Measurements from ENCODE around the gene IKZF3. TPM values are rescaled to one million over a fixed set of nuclear protein-coding genes. Genes with fewer than 3 reads are reported as not detected.
"Not testable (repeated sequence)": the region's sequence is repeated elsewhere in the genome, so short reads cannot be mapped to it uniquely, and the experiment has no call there.

The IKZF3 gene
- polyA plus RNA-seq, 2 donors: 0.52 to 0.84 TPM

GRCh38 chr17:39719563-39720355, 144.4 kb downstream of the IKZF3 start:
- WGBS, 2 donors: 77 to 86% methylated on average over 7 of the region's 7 CpGs
- Histone ChIP-seq H3K36me3 (ENCODE audit: control insufficient read depth in 2 of 2, insufficient read depth in 2 of 2, low read length in 1 of 2) (peaks cover 10 to 38% of the 10 kb centered on the region in 2 donors), H3K27ac (ENCODE audit: low read depth in 2 of 2, low read length in 1 of 2) (peak overlapping the region; percentile 32 to 35), H3K27me3 (ENCODE audit: control insufficient read depth in 1 of 2, insufficient read depth in 2 of 2, low read length in 2 of 2) (no peaks in the 10 kb centered on the region), H3K4me3 (ENCODE audit: low read depth in 1 of 2, low read length in 2 of 2) (no peak overlapping the region), H3K4me1 (ENCODE audit: control insufficient read depth in 2 of 2, insufficient read depth in 2 of 2, low read length in 1 of 2) (peaks cover 9 to 18% of the 10 kb centered on the region in 2 donors), H3K9me3 (ENCODE audit: control insufficient read depth in 2 of 2, insufficient read depth in 1 of 2, low read depth in 1 of 2, low read length in 1 of 2) (no peaks in the 10 kb centered on the region)

GRCh38 chr17:39717660-39718059, 146.5 kb downstream of the IKZF3 start:
- no peaks in the 10 kb centered on the region for H3K9me3 ChIP-seq (ENCODE audit: control insufficient read depth in 2 of 2, insufficient read depth in 1 of 2, low read depth in 1 of 2, low read length in 1 of 2)

GRCh38 chr17:39716879-39717536, 147.1 kb downstream of the IKZF3 start:
- H3K9me3 ChIP-seq (ENCODE audit: control insufficient read depth in 2 of 2, insufficient read depth in 1 of 2, low read depth in 1 of 2, low read length in 1 of 2): no peaks in the 10 kb centered on the region
- peaks cover 9 to 13% of the 10 kb centered on the region in 2 donors for H3K4me1 ChIP-seq (ENCODE audit: control insufficient read depth in 2 of 2, insufficient read depth in 2 of 2, low read length in 1 of 2)
- peaks cover 14 to 38% of the 10 kb centered on the region in 2 donors for H3K36me3 ChIP-seq (ENCODE audit: control insufficient read depth in 2 of 2, insufficient read depth in 2 of 2, low read length in 1 of 2)
- H3K4me3 ChIP-seq (ENCODE audit: low read depth in 1 of 2, low read length in 2 of 2): no peak overlapping the region
- 66 to 71% methylated on average over 11 of the region's 11 CpGs for WGBS, 2 donors
- no peaks in the 10 kb centered on the region for H3K27me3 ChIP-seq (ENCODE audit: control insufficient read depth in 1 of 2, insufficient read depth in 2 of 2, low read length in 2 of 2)
- H3K27ac ChIP-seq (ENCODE audit: low read depth in 2 of 2, low read length in 1 of 2): peak overlapping the region; percentile 95 to 96

More at GRCh38 chr17:39717660-39718059, 146.5 kb downstream of the IKZF3 start:
- 80% methylated on average over 6 of the region's 6 CpGs for WGBS, 2 donors
- H3K4me3 ChIP-seq (ENCODE audit: low read depth in 1 of 2, low read length in 2 of 2): no peak overlapping the region
- H3K36me3 ChIP-seq (ENCODE audit: control insufficient read depth in 2 of 2, insufficient read depth in 2 of 2, low read length in 1 of 2): peaks cover 10 to 34% of the 10 kb centered on the region in 2 donors
- H3K4me1 ChIP-seq (ENCODE audit: control insufficient read depth in 2 of 2, insufficient read depth in 2 of 2, low read length in 1 of 2): peaks cover 9 to 13% of the 10 kb centered on the region in 2 donors
- H3K27ac ChIP-seq (ENCODE audit: low read depth in 2 of 2, low read length in 1 of 2): no peak overlapping the region
- H3K27me3 ChIP-seq (ENCODE audit: control insufficient read depth in 1 of 2, insufficient read depth in 2 of 2, low read length in 2 of 2): no peaks in the 10 kb centered on the region

GRCh38 chr17:39716073-39716818, 147.9 kb downstream of the IKZF3 start:
- WGBS, 2 donors: 54 to 60% methylated on average over 15 of the region's 15 CpGs
- Histone ChIP-seq H3K9me3 (ENCODE audit: control insufficient read depth in 2 of 2, insufficient read depth in 1 of 2, low read depth in 1 of 2, low read length in 1 of 2) (no peaks in the 10 kb centered on the region), H3K27ac (ENCODE audit: low read depth in 2 of 2, low read length in 1 of 2) (peak overlapping the region; percentile 95 to 96), H3K4me1 (ENCODE audit: control insufficient read depth in 2 of 2, insufficient read depth in 2 of 2, low read length in 1 of 2) (peaks cover 9 to 13% of the 10 kb centered on the region in 2 donors), H3K27me3 (ENCODE audit: control insufficient read depth in 1 of 2, insufficient read depth in 2 of 2, low read length in 2 of 2) (no peaks in the 10 kb centered on the region), H3K4me3 (ENCODE audit: low read depth in 1 of 2, low read length in 2 of 2) (no peak overlapping the region), H3K36me3 (ENCODE audit: control insufficient read depth in 2 of 2, insufficient read depth in 2 of 2, low read length in 1 of 2) (peaks cover 17 to 40% of the 10 kb centered on the region in 2 donors)

- H3K4me3 ChIP-seq (ENCODE audit: low read depth in 1 of 2, low read length in 2 of 2): no peak overlapping the region
- H3K27me3 ChIP-seq (ENCODE audit: control insufficient read depth in 1 of 2, insufficient read depth in 2 of 2, low read length in 2 of 2): no peaks in the 10 kb centered on the region
- H3K27ac ChIP-seq (ENCODE audit: low read depth in 2 of 2, low read length in 1 of 2): peak overlapping the region; percentile 95 to 96
- peaks cover 9 to 13% of the 10 kb centered on the region in 2 donors for H3K4me1 ChIP-seq (ENCODE audit: control insufficient read depth in 2 of 2, insufficient read depth in 2 of 2, low read length in 1 of 2)
- H3K9me3 ChIP-seq (ENCODE audit: control insufficient read depth in 2 of 2, insufficient read depth in 1 of 2, low read depth in 1 of 2, low read length in 1 of 2): no peaks in the 10 kb centered on the region
- WGBS, 2 donors: 65 to 72% methylated on average over 18 of the region's 18 CpGs
- peaks cover 17 to 40% of the 10 kb centered on the region in 2 donors for H3K36me3 ChIP-seq (ENCODE audit: control insufficient read depth in 2 of 2, insufficient read depth in 2 of 2, low read length in 1 of 2)
These were observed 148.6 kb downstream of the IKZF3 start for GRCh38 chr17:39715375-39716072.

GRCh38 chr17:39714234-39714633, 149.9 kb downstream of the IKZF3 start:
- Histone ChIP-seq H3K4me1 (ENCODE audit: control insufficient read depth in 2 of 2, insufficient read depth in 2 of 2, low read length in 1 of 2) (peaks cover 9 to 13% of the 10 kb centered on the region in 2 donors), H3K9me3 (ENCODE audit: control insufficient read depth in 2 of 2, insufficient read depth in 1 of 2, low read depth in 1 of 2, low read length in 1 of 2) (no peaks in the 10 kb centered on the region), H3K36me3 (ENCODE audit: control insufficient read depth in 2 of 2, insufficient read depth in 2 of 2, low read length in 1 of 2) (peaks cover 17 to 39% of the 10 kb centered on the region in 2 donors), H3K27ac (ENCODE audit: low read depth in 2 of 2, low read length in 1 of 2) (no peak overlapping the region), H3K4me3 (ENCODE audit: low read depth in 1 of 2, low read length in 2 of 2) (no peak overlapping the region), H3K27me3 (ENCODE audit: control insufficient read depth in 1 of 2, insufficient read depth in 2 of 2, low read length in 2 of 2) (no peaks in the 10 kb centered on the region)
- 94% methylated on average over 4 of the region's 4 CpGs for WGBS, 2 donors

- Histone ChIP-seq H3K36me3 (ENCODE audit: control insufficient read depth in 2 of 2, insufficient read depth in 2 of 2, low read length in 1 of 2) (peaks cover 14 to 53% of the 10 kb centered on the region in 2 donors), H3K27ac (ENCODE audit: low read depth in 2 of 2, low read length in 1 of 2) (no peak overlapping the region), H3K4me3 (ENCODE audit: low read depth in 1 of 2, low read length in 2 of 2) (no peak overlapping the region), H3K4me1 (ENCODE audit: control insufficient read depth in 2 of 2, insufficient read depth in 2 of 2, low read length in 1 of 2) (peaks cover 5 to 17% of the 10 kb centered on the region in 2 donors), H3K9me3 (ENCODE audit: control insufficient read depth in 2 of 2, insufficient read depth in 1 of 2, low read depth in 1 of 2, low read length in 1 of 2) (no peaks in the 10 kb centered on the region), H3K27me3 (ENCODE audit: control insufficient read depth in 1 of 2, insufficient read depth in 2 of 2, low read length in 2 of 2) (no peaks in the 10 kb centered on the region)
- WGBS, 2 donors: 91 to 92% methylated on average over 10 of the region's 10 CpGs
These were observed 152.3 kb downstream of the IKZF3 start for GRCh38 chr17:39711851-39712250.

- H3K4me3 ChIP-seq (ENCODE audit: low read depth in 1 of 2, low read length in 2 of 2); H3K27ac ChIP-seq (ENCODE audit: low read depth in 2 of 2, low read length in 1 of 2); H3K27me3 ChIP-seq (ENCODE audit: control insufficient read depth in 1 of 2, insufficient read depth in 2 of 2, low read length in 2 of 2); H3K9me3 ChIP-seq (ENCODE audit: control insufficient read depth in 2 of 2, insufficient read depth in 1 of 2, low read depth in 1 of 2, low read length in 1 of 2): not testable (repeated sequence)
- H3K36me3 ChIP-seq (ENCODE audit: control insufficient read depth in 2 of 2, insufficient read depth in 2 of 2, low read length in 1 of 2): peaks cover 14 to 49% of the 10 kb centered on the region in 2 donors
- 84 to 87% methylated on average over 11 of the region's 11 CpGs for WGBS, 2 donors
- H3K4me1 ChIP-seq (ENCODE audit: control insufficient read depth in 2 of 2, insufficient read depth in 2 of 2, low read length in 1 of 2): peaks cover 8 to 22% of the 10 kb centered on the region in 2 donors
These were observed 153.0 kb downstream of the IKZF3 start for GRCh38 chr17:39711071-39711470.

All from esophagus (tissue), 2 donors.